HCT116 (cell line): ENCODE data around the gene STK24. TPM values are rescaled to one million over a fixed set of nuclear protein-coding genes. Genes with fewer than 3 reads are reported as not detected.

Experiments
- ATAC-seq: fragments of 200-7000 bp; cut with Tn5 transposase; 2 replicates; pipeline ENCODE4 v1.9.1; 2020; ENCODE audit warnings: mild to moderate bottlenecking, moderate library complexity
- BruUV-seq: library from RNA; stranded (reverse); fragments of 400-500 nt; replicated peaks from 2 replicates; lab custom pipeline; 2021; lab: Mats Ljungman, UMichigan
- CTCF ChIA-PET: fragments of 300-600 bp; sonication (Branson Sonifier 250); formaldehyde crosslinking; loops from one replicate; lab custom pipeline; 2021; ENCODE audit warnings: antibody characterized with exemption; lab: Charles Lee
- POLR2A ChIA-PET: fragments of 300-600, 350-600 bp; sonication (Branson Sonifier 250); formaldehyde crosslinking; loops from one replicate; lab custom pipeline; 2021; ENCODE audit warnings: antibody characterized with exemption; lab: Charles Lee
- RAD21 ChIA-PET, 2 experiments: fragments of 300-600 bp; sonication (Branson Sonifier 250); formaldehyde crosslinking; loops; one replicate each; lab custom pipeline; 2023; ENCODE audit warnings: low total read pairs in 2 of 2; ENCODE audit not compliant: uncharacterized antibody in 2 of 2, unreplicated experiment in 2 of 2, low non-redundant PET in 1 of 2; lab: Charles Lee
- DNase-seq: peaks from one replicate; pipeline ENCODE4 v3.0.0-alpha.2; 2010; ENCODE audit warnings: low read depth, low spot score
- H2AFZ ChIP-seq: fragments of 200-600 bp; shearing (Covaris generic), sonication (generic); 2 replicates; pipeline ENCODE4 v1.6.1; 2017; ENCODE audit warnings: low read depth, mixed run types, mixed read lengths, antibody characterized with exemption, low read length; ENCODE audit not compliant: poor library complexity, severe bottlenecking
- H3K27ac ChIP-seq: 2 replicates; pipeline ENCODE4 v1.5.1; 2012; ENCODE audit warnings: low read depth, low read length
- H3K27me3 ChIP-seq: fragments of 200-600 bp; sonication (generic); 2 replicates; pipeline ENCODE4 v1.6.1; 2016; ENCODE audit warnings: mixed run types, low read length, mixed read lengths; ENCODE audit not compliant: insufficient read depth
- H3K36me3 ChIP-seq, 2 experiments: fragments of 200-500 bp in 1 of 2; fragments of 200-600 bp in 1 of 2; sonication (Bioruptor generic) in 1 of 2; sonication (generic) in 1 of 2; 2 replicates each; pipeline versions ENCODE4 v1.5.1 to v1.6.1; 2014 to 2016; ENCODE audit warnings: low read length in 2 of 2, inconsistent platforms in 1 of 2, mixed read lengths in 1 of 2, mixed run types in 1 of 2; ENCODE audit not compliant: insufficient read depth in 2 of 2, control insufficient read depth in 1 of 2
- H3K4me1 ChIP-seq, 2 experiments: fragments of 200-600 bp in 1 of 2; sonication (generic) in 1 of 2; 2 replicates each; pipeline versions ENCODE4 v1.5.1 to v1.6.1; 2012 to 2017; ENCODE audit warnings: low read length in 2 of 2, inconsistent platforms in 1 of 2, mild to moderate bottlenecking in 1 of 2, mixed read lengths in 1 of 2, mixed run types in 1 of 2, moderate library complexity in 1 of 2; ENCODE audit not compliant: insufficient read depth in 2 of 2, control insufficient read depth in 1 of 2
- H3K4me2 ChIP-seq: fragments of 200-600 bp; sonication (generic); 2 replicates; pipeline ENCODE4 v1.6.1; 2017; ENCODE audit warnings: mixed run types, low read length, mixed read lengths
- H3K4me3 ChIP-seq, 2 experiments: fragments of 200-600 bp in 1 of 2; sonication (generic) in 1 of 2; replicated peaks in 1 of 2; 2 replicates each; pipeline ENCODE4 v1.5.1; 2011 to 2016; ENCODE audit warnings: low read length in 2 of 2, control low read depth in 1 of 2, low read depth in 1 of 2, mild to moderate bottlenecking in 1 of 2, mixed read lengths in 1 of 2, mixed run types in 1 of 2
- H3K79me2 ChIP-seq: fragments of 200-600 bp; sonication (generic); 2 replicates; pipeline ENCODE4 v1.6.1; 2017; ENCODE audit warnings: mild to moderate bottlenecking, mixed run types, low read length, moderate library complexity, mixed read lengths; ENCODE audit not compliant: insufficient read depth
- H3K9ac ChIP-seq: fragments of 200-600 bp; sonication (generic); 2 replicates; pipeline ENCODE4 v1.6.1; 2016; ENCODE audit warnings: low read length, mixed read lengths
- H3K9me2 ChIP-seq: fragments of 200-600 bp; sonication (generic), shearing (Covaris generic); 2 replicates; pipeline ENCODE4 v1.6.1; 2017; ENCODE audit warnings: mixed run types, mild to moderate bottlenecking, moderate library complexity; ENCODE audit not compliant: insufficient read depth
- H3K9me3 ChIP-seq, 2 experiments: fragments of 200-500 bp in 1 of 2; fragments of 200-600 bp in 1 of 2; sonication (Bioruptor generic) in 1 of 2; sonication (generic) in 1 of 2; 2 replicates each; pipeline ENCODE4 v1.6.1; 2014 to 2017; ENCODE audit warnings: low read length in 2 of 2, mixed read lengths in 2 of 2, inconsistent platforms in 1 of 2, low read depth in 1 of 2, mild to moderate bottlenecking in 1 of 2, mixed run types in 1 of 2, moderate library complexity in 1 of 2; ENCODE audit not compliant: control insufficient read depth in 1 of 2, insufficient read depth in 1 of 2
- H4K20me1 ChIP-seq: fragments of 200-600 bp; sonication (generic), shearing (Covaris generic); 2 replicates; pipeline ENCODE4 v1.6.1; 2017; ENCODE audit warnings: mixed run types, mild to moderate bottlenecking, moderate library complexity; ENCODE audit not compliant: insufficient read depth
- CBX3 ChIP-seq: IDR thresholded peaks from 2 replicates; pipeline ENCODE4 v1.6.1; 2012; ENCODE audit warnings: low read depth
- ELF1 ChIP-seq: IDR thresholded peaks from 2 replicates; pipeline ENCODE4 v1.6.1; 2012; ENCODE audit warnings: low read depth, borderline replicate concordance
- EZH2phosphoT487 ChIP-seq: fragments of 200-600 bp; IDR thresholded peaks from 2 replicates; pipeline ENCODE4 v1.6.1; 2018; ENCODE audit warnings: antibody characterized with exemption, borderline replicate concordance
- POLR2A ChIP-seq: IDR thresholded peaks from 2 replicates; pipeline ENCODE4 v1.7.0; 2011; ENCODE audit warnings: borderline replicate concordance; ENCODE audit not compliant: insufficient read depth, insufficient read length; ENCODE audit errors: extremely low read depth
- RAD21 ChIP-seq: IDR thresholded peaks from 2 replicates; pipeline ENCODE4 v1.6.1; 2012; ENCODE audit warnings: low read depth, mild to moderate bottlenecking
- SIN3A ChIP-seq: IDR thresholded peaks from 2 replicates; pipeline ENCODE4 v1.6.1; 2012; ENCODE audit warnings: low read depth
- SP1 ChIP-seq: IDR thresholded peaks from 2 replicates; pipeline ENCODE4 v1.6.1; 2012; ENCODE audit warnings: low read depth
- SRF ChIP-seq: IDR thresholded peaks from 2 replicates; pipeline ENCODE4 v1.6.1; 2012; ENCODE audit warnings: low read depth
- YY1 ChIP-seq: IDR thresholded peaks from 2 replicates; pipeline ENCODE4 v1.6.1; 2011; ENCODE audit warnings: low read length, low read depth, moderate library complexity, mild to moderate bottlenecking; ENCODE audit not compliant: insufficient replicate concordance; ENCODE audit errors: extremely low read depth
- ZNF274 ChIP-seq: fragments of 200-500 bp; sonication (Bioruptor generic); IDR thresholded peaks from 2 replicates; pipeline ENCODE4 v1.6.1; 2014; ENCODE audit warnings: mild to moderate bottlenecking, low read depth, low read length, inconsistent platforms
- intact Hi-C: fragments of 100-400 bp; cut with micrococcal nuclease; formaldehyde crosslinking; loops from 2 replicates; pipeline ENCODE4 v1.10.0; 2022
- total RNA-seq: library from RNA; stranded (reverse); gene quantifications from one replicate; pipeline ENCODE4 v1.2.1, GENCODE V29; 2021; ENCODE audit not compliant: unreplicated experiment
- TF ChIP-seq, protein P1 (sequence below): IDR thresholded peaks from 2 replicates; pipeline ENCODE4 v1.6.1; 2012; ENCODE audit warnings: low read depth
- TF ChIP-seq, protein P2 (sequence below): IDR thresholded peaks from 2 replicates; pipeline ENCODE4 v1.6.1; 2012

The STK24 gene
- total RNA-seq, 1 experiment from 2014 or later, result 137 TPM

DNA sequence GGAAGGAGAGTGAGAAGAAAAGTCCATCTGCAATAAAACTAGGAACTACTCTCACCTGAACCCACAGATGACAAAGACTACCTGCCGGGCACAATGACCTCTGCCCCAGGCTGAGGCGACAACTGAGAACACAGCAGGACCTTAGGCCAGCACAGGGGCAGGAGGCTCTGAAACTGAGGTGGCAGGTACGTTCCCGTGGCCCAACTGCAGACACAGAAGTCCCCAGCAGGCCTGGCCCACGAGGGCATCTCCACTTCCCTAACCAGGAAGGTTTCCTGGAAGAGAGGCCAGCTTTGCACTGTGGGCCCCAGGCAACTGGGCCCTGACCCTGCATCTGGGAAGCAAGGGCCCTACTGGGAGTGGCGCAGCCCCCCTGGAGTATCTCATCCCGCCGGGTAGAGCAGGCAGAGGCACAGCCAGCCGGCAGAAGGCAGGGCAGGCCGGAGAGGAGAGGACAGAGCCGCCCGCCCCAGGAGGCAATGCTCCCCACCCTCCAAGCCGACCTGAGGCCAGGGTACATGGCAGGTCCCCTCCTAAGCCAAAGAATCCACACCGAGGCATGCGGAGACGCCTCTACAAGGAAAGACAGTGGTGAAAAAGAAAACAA is 32.7 kb downstream of the STK24 start:
- no peak for DNase-seq
- no peak overlapping the region for H3K9ac ChIP-seq
- no peak overlapping the region; the same call in 1 of the 2 replicates for H3K27ac ChIP-seq
- H2AFZ ChIP-seq, result no peak overlapping the region
- H3K4me2 ChIP-seq, result no peak overlapping the region
- H3K4me3 ChIP-seq, result no peak overlapping the region
- TF ChIP-seq POLR2A (no peak), YY1 (no peak), CBX3 (no peak), EZH2phosphoT487 (no peak), SP1 (no peak), RAD21 (no peak), ELF1 (no peak), SRF (no peak), ZNF274 (no peak), SIN3A (no peak)
- TF ChIP-seq, protein P1, sequence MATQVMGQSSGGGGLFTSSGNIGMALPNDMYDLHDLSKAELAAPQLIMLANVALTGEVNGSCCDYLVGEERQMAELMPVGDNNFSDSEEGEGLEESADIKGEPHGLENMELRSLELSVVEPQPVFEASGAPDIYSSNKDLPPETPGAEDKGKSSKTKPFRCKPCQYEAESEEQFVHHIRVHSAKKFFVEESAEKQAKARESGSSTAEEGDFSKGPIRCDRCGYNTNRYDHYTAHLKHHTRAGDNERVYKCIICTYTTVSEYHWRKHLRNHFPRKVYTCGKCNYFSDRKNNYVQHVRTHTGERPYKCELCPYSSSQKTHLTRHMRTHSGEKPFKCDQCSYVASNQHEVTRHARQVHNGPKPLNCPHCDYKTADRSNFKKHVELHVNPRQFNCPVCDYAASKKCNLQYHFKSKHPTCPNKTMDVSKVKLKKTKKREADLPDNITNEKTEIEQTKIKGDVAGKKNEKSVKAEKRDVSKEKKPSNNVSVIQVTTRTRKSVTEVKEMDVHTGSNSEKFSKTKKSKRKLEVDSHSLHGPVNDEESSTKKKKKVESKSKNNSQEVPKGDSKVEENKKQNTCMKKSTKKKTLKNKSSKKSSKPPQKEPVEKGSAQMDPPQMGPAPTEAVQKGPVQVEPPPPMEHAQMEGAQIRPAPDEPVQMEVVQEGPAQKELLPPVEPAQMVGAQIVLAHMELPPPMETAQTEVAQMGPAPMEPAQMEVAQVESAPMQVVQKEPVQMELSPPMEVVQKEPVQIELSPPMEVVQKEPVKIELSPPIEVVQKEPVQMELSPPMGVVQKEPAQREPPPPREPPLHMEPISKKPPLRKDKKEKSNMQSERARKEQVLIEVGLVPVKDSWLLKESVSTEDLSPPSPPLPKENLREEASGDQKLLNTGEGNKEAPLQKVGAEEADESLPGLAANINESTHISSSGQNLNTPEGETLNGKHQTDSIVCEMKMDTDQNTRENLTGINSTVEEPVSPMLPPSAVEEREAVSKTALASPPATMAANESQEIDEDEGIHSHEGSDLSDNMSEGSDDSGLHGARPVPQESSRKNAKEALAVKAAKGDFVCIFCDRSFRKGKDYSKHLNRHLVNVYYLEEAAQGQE, result no peak
- TF ChIP-seq, protein P2, sequence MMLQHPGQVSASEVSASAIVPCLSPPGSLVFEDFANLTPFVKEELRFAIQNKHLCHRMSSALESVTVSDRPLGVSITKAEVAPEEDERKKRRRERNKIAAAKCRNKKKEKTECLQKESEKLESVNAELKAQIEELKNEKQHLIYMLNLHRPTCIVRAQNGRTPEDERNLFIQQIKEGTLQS, result no peak
- intact Hi-C loops, result no loop called here
- CTCF ChIA-PET, result no interaction called here
- peaks cover 0 to 4% of the 10 kb centered on the region in 2 experiments; a peak in 1 of 4 replicates for H3K4me1 ChIP-seq
- no peaks in the 10 kb centered on the region for H3K9me3 ChIP-seq
- H3K79me2 ChIP-seq, result peaks cover 96% of the 10 kb centered on the region
- BruUV-seq, result no TSS peak
- peaks cover 0 to 2% of the 10 kb centered on the region in 2 experiments; a peak in 1 of 4 replicates for H3K36me3 ChIP-seq
- RAD21 ChIA-PET, result no interaction called here
- H4K20me1 ChIP-seq, result peaks cover 24% of the 10 kb centered on the region; the same call in 1 of the 2 replicates
- POLR2A ChIA-PET, result no interaction called here
- H3K9me2 ChIP-seq, result no peaks in the 10 kb centered on the region
- H3K27me3 ChIP-seq, result no peaks in the 10 kb centered on the region
- ATAC-seq, result no peak
